ENCODE results near the gene PGF.

DNA sequence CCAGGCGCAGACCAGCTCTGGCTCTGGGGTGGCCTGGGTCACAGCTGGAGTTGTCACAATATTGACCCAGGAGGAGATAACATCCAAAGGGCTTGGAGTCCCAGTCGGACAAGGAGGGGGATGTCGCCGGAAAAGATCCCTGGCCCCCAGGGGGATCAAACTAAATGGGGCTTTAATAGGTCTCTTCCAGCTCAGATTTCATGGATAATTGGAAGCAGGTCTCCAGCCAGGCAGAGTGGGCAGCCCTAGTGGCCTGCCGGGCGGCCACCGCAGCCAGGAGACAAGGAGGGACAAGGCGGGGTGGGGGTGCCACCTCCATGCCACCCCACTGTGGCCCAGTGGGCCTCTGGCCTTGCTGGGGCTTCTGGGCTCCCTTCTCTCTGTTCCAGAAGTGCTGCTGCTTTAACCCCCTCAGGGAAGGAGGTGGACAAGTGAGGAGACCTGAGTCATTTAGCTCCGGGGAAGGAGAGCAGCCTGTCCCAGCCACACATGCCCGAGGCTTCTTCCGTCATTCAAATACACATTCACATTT lies 23.1 kb upstream of the PGF start:
- TF ChIP-seq POLR2A (IDR thresholded peaks at IDR 0.05; ENCODE audit: low read depth, low read length), result no peak
- no peak for TF ChIP-seq SPI1 (IDR thresholded peaks at IDR 0.05; ENCODE audit: low read depth, low read length)
- no peak for TF ChIP-seq PAX5 (IDR thresholded peaks at IDR 0.05; ENCODE audit: insufficient read depth, low read length, severe bottlenecking)
- TF ChIP-seq POLR2AphosphoS5 (IDR thresholded peaks at IDR 0.05; ENCODE audit: low read depth, low read length), result no peak
- TF ChIP-seq POU2F2 (IDR thresholded peaks at IDR 0.05; ENCODE audit: low read depth, low read length), result no peak
- no peak for TF ChIP-seq TAF1 (IDR thresholded peaks at IDR 0.05; ENCODE audit: low read depth, low read length)
